Trophoblast cell (in vitro differentiated cells and primary cell): Measurements from ENCODE around the gene GUCD1.
A peak's percentile ranks its signal among the peaks of the same experiment; 100 is the strongest.
"Not testable (repeated sequence)": the region's sequence is repeated elsewhere in the genome, so short reads cannot be mapped to it uniquely, and the experiment has no call there.

Experiments
- DNase-seq, 2 donors: peaks; one replicate each; pipeline ENCODE4 v3.0.0-alpha.2; 2016
- H2AFZ ChIP-seq: 2 replicates; pipeline ENCODE4 v1.6.1; 2013; ENCODE audit warnings: low read length, moderate library complexity, mild to moderate bottlenecking; ENCODE audit not compliant: insufficient read depth, poor library complexity
- H2AK5ac ChIP-seq: 2 replicates; pipeline ENCODE4 v1.6.1; 2013; ENCODE audit warnings: mild to moderate bottlenecking, low read length
- H2BK120ac ChIP-seq: 2 replicates; pipeline ENCODE4 v1.6.1; 2013; ENCODE audit warnings: low read length, mild to moderate bottlenecking, moderate library complexity; ENCODE audit not compliant: insufficient read depth, poor library complexity
- H2BK12ac ChIP-seq: 2 replicates; pipeline ENCODE4 v1.6.1; 2013; ENCODE audit warnings: mild to moderate bottlenecking, low read length, moderate library complexity
- H2BK5ac ChIP-seq: 2 replicates; pipeline ENCODE4 v1.6.1; 2013; ENCODE audit warnings: low read length, low read depth, moderate library complexity, mild to moderate bottlenecking; ENCODE audit not compliant: poor library complexity
- H3K14ac ChIP-seq: 2 replicates; pipeline ENCODE4 v1.6.1; 2013; ENCODE audit warnings: mild to moderate bottlenecking, low read length
- H3K18ac ChIP-seq: 2 replicates; pipeline ENCODE4 v1.6.1; 2013; ENCODE audit warnings: mild to moderate bottlenecking, low read length
- H3K23ac ChIP-seq: 2 replicates; pipeline ENCODE4 v1.6.1; 2013; ENCODE audit warnings: low read length
- H3K27ac ChIP-seq: 2 replicates; pipeline ENCODE4 v1.5.1; 2013; ENCODE audit warnings: low read depth, mild to moderate bottlenecking, inconsistent platforms, low read length, moderate library complexity
- H3K27me3 ChIP-seq: 2 replicates; pipeline ENCODE4 v1.6.1; 2013; ENCODE audit warnings: inconsistent platforms, mild to moderate bottlenecking, low read length, moderate library complexity; ENCODE audit not compliant: insufficient read depth
- H3K36me3 ChIP-seq, 2 experiments: 1 replicate in 1 of 2; 2 replicates in 1 of 2; pipeline ENCODE4 v1.6.1; 2013; ENCODE audit warnings: low read length in 2 of 2, mild to moderate bottlenecking in 2 of 2, moderate library complexity in 1 of 2; ENCODE audit not compliant: insufficient read depth in 2 of 2, control insufficient read depth in 1 of 2
- H3K4ac ChIP-seq: 2 replicates; pipeline ENCODE4 v1.6.1; 2013; ENCODE audit warnings: low read depth, mild to moderate bottlenecking, low read length, moderate library complexity
- H3K4me1 ChIP-seq, 2 experiments: 1 replicate in 1 of 2; 2 replicates in 1 of 2; pipeline ENCODE4 v1.6.1; 2013; ENCODE audit warnings: low read length in 2 of 2, mild to moderate bottlenecking in 2 of 2, moderate library complexity in 1 of 2; ENCODE audit not compliant: insufficient read depth in 2 of 2, control insufficient read depth in 1 of 2
- H3K4me2 ChIP-seq: 2 replicates; pipeline ENCODE4 v1.6.1; 2013; ENCODE audit warnings: inconsistent platforms, mild to moderate bottlenecking, low read length, moderate library complexity
- H3K4me3 ChIP-seq: 2 replicates; pipeline ENCODE4 v1.5.1; 2013; ENCODE audit warnings: mild to moderate bottlenecking, low read depth, low read length, inconsistent platforms
- H3K79me1 ChIP-seq: one replicate; pipeline ENCODE4 v1.6.1; 2013; ENCODE audit warnings: low read length
- H3K79me2 ChIP-seq: 2 replicates; pipeline ENCODE4 v1.6.1; 2013; ENCODE audit warnings: low read length, mild to moderate bottlenecking; ENCODE audit not compliant: control insufficient read depth, insufficient read depth, poor library complexity
- H3K9ac ChIP-seq: 2 replicates; pipeline ENCODE4 v1.6.1; 2013; ENCODE audit warnings: mild to moderate bottlenecking, low read length
- H3K9me3 ChIP-seq: 2 replicates; pipeline ENCODE4 v1.6.1; 2013; ENCODE audit warnings: low read depth, mild to moderate bottlenecking, control low read depth, inconsistent platforms, low read length; ENCODE audit not compliant: insufficient read depth
- H4K12ac ChIP-seq: 2 replicates; pipeline ENCODE4 v1.6.1; 2013; ENCODE audit warnings: low read depth, mild to moderate bottlenecking, low read length, moderate library complexity
- H4K8ac ChIP-seq: 2 replicates; pipeline ENCODE4 v1.6.1; 2013; ENCODE audit warnings: low read depth, mild to moderate bottlenecking, low read length, moderate library complexity
- H4K91ac ChIP-seq: one replicate; pipeline ENCODE4 v1.6.1; 2013; ENCODE audit warnings: low read depth, mild to moderate bottlenecking, low read length, moderate library complexity
- WGBS: extraction: QIAGEN DNeasy Blood & Tissue Kit; methylation state at CpG from one replicate; pipeline ENCODE4 v1.1.7; 2013; ENCODE audit warnings: missing lambda C conversion rate; ENCODE audit not compliant: insufficient read length, insufficient coverage; ENCODE audit errors: extremely low coverage; 5-methylcytosine and 5-hydroxymethylcytosine counted together

GUCD1 gene

DNA sequence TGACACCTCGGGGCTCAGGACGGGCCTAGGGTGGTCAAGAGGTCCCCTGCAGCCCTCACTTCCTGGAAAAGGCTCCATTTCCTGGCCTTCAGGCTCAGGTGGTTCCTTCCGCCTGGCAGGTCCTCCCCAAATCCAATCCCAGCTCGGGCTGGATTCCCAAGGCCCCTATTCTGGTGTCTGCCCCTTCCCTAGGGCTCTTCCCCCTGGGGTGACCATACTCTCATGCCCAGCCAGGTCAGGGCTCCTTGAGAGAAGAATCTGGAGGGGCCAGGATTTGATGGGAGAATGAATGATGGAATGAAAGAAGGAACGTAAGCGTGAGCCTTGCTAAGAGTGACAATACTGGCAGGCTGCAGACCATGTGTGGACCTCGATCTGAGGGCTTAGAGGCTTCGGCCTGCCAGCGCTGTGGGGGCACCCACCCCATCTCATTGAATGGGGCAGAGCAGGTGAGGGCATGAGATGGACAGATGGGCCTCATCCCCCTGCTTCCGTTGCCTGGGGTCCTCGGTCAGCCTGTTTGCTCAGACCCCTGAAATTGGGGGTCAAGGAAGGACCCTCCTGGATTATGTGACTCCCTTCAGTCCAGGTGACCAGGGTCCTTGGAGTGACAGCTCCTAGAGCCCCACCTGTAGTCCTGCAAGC, 47.3 kb upstream of the GUCD1 start:
- not testable (repeated sequence) for H2AFZ ChIP-seq, H3K9ac ChIP-seq, H2BK5ac ChIP-seq, H3K9me3 ChIP-seq, H3K27ac ChIP-seq, H3K23ac ChIP-seq, H2BK120ac ChIP-seq, H3K14ac ChIP-seq, H3K79me2 ChIP-seq, H3K79me1 ChIP-seq, H4K12ac ChIP-seq, H3K27me3 ChIP-seq, H3K36me3 ChIP-seq, DNase-seq, H3K18ac ChIP-seq, H3K4ac ChIP-seq, H4K8ac ChIP-seq, H3K4me2 ChIP-seq, H3K4me3 ChIP-seq
- H2BK12ac ChIP-seq = peak overlapping the region; percentile 35
- peak overlapping the region; percentile 10 for H4K91ac ChIP-seq
- WGBS = no CpG with 5 or more reads among the region's 11 CpGs
- peaks cover 2 to 13% of the 10 kb centered on the region in 2 experiments for H3K4me1 ChIP-seq
- peak overlapping the region; percentile 15 for H2AK5ac ChIP-seq

DNA sequence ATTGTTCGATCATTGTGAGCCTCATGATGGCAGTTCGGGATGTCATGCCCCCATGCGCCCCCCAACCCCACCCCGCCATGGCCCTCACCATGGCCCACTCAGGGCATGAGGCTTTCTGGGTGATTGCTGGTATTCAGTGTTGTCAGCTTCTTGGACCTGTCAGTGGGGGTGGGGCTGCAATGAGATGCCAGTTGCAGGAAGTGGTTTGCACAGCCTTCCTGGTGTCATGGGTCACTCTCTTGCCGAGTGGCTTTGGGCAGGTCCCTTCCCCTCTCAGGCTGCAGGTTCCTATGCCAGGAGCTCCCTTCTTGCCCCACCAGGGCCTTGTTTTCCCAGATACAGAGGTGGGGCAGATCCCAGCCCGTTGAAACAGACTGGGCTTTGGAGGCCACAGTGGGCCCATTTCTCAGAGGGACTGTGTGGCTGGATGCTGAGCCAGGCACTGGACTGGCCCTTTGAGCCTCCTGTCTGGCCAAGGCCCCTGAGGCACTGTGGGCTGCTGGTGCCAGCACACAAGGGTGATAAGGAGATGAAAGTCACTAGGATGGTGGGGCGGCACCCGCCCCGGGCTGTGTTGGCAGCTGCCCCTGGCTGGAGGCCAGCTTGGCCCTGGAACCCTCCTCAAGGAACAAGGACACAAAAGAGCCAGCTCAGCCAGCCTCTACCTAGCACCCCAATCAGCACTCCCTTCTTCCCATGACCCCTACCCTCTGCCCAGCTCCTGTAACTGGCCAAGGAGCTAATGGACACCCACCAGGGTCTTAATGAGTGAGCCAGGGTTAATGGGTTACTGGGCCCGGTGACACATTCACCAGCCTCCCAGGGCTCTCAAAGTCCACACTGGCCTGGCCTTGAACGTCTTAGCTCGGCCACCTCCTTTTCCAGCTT, 46.5 kb upstream of the GUCD1 start:
- no peak overlapping the region for H2AK5ac ChIP-seq
- no peak overlapping the region for H3K4ac ChIP-seq
- H3K79me1 ChIP-seq = peaks cover 5% of the 10 kb centered on the region
- no peak overlapping the region for H3K27ac ChIP-seq
- H3K9ac ChIP-seq = no peak overlapping the region
- peak overlapping the region; percentile 35 for H2BK12ac ChIP-seq
- H2BK120ac ChIP-seq = peak overlapping the region; percentile 28
- no peak overlapping the region for H2BK5ac ChIP-seq
- no peak overlapping the region for H3K18ac ChIP-seq
- H3K4me1 ChIP-seq = peaks cover 2 to 13% of the 10 kb centered on the region in 2 experiments
- no peak overlapping the region for H3K4me3 ChIP-seq
- no peak overlapping the region for H3K14ac ChIP-seq
- no peak overlapping the region for H3K4me2 ChIP-seq
- H4K91ac ChIP-seq = no peak overlapping the region
- H3K23ac ChIP-seq = no peak overlapping the region
- no peak overlapping the region for H2AFZ ChIP-seq
- H4K8ac ChIP-seq = no peak overlapping the region
- H3K9me3 ChIP-seq = peaks cover 3% of the 10 kb centered on the region
- H3K27me3 ChIP-seq = no peaks in the 10 kb centered on the region
- H3K36me3 ChIP-seq = no peaks in the 10 kb centered on the region
- peak; percentile 59 to 80 for DNase-seq
- no peak overlapping the region for H4K12ac ChIP-seq
- WGBS = no CpG with 5 or more reads among the region's 12 CpGs
- H3K79me2 ChIP-seq = no peaks in the 10 kb centered on the region

- no CpG with 5 or more reads among the region's 3 CpGs for WGBS
- H4K91ac ChIP-seq = not testable (repeated sequence)
Measured at GRCh38 chr22:24599958-24600715, 45.2 kb upstream of the GUCD1 start.

GRCh38 chr22:24599514-24599913, 44.6 kb upstream of the GUCD1 start:
- Histone ChIP-seq H2BK12ac (no peak overlapping the region), H2AFZ (no peak overlapping the region), H2BK120ac (peak overlapping the region; percentile 25), H3K36me3 (no peaks in the 10 kb centered on the region), H4K12ac (no peak overlapping the region), H3K9me3 (peaks cover 4% of the 10 kb centered on the region), H3K23ac (no peak overlapping the region), H3K4me2 (no peak overlapping the region), H3K4me3 (no peak overlapping the region), H3K4me1 (peaks cover 2 to 11% of the 10 kb centered on the region in 2 experiments), H3K27ac (no peak overlapping the region), H3K79me2 (no peaks in the 10 kb centered on the region), H3K14ac (no peak overlapping the region), H2BK5ac (no peak overlapping the region), H3K18ac (no peak overlapping the region), H3K9ac (no peak overlapping the region), H4K91ac (no peak overlapping the region), H3K4ac (no peak overlapping the region), H2AK5ac (no peak overlapping the region), H3K27me3 (no peaks in the 10 kb centered on the region), H3K79me1 (peaks cover 5% of the 10 kb centered on the region), H4K8ac (no peak overlapping the region)
- WGBS = no CpG with 5 or more reads among the region's 8 CpGs
- no peak for DNase-seq

More at GRCh38 chr22:24599958-24600715, 45.2 kb upstream of the GUCD1 start:
- not testable (repeated sequence) for H2AFZ ChIP-seq, H3K9ac ChIP-seq, H3K4me2 ChIP-seq, H3K4ac ChIP-seq, H2BK12ac ChIP-seq, H3K79me2 ChIP-seq, H2BK5ac ChIP-seq, H4K12ac ChIP-seq, H3K4me3 ChIP-seq, DNase-seq, H3K27ac ChIP-seq, H3K18ac ChIP-seq, H2BK120ac ChIP-seq, H3K36me3 ChIP-seq, H3K9me3 ChIP-seq, H3K23ac ChIP-seq, H3K27me3 ChIP-seq, H3K79me1 ChIP-seq, H3K14ac ChIP-seq, H4K8ac ChIP-seq
- H3K4me1 ChIP-seq = peaks cover 2 to 11% of the 10 kb centered on the region in 2 experiments
- peak overlapping the region; percentile 15 for H2AK5ac ChIP-seq
